ENCODE measurements around the gene TMEM132C. TPM values are rescaled to one million over a fixed set of nuclear protein-coding genes. Genes with fewer than 3 reads are reported as not detected.

Gene TMEM132C
- polyA plus RNA-seq, 3 donors: 2.4 to 3.0 (median 2.4) TPM

GRCh38 chr12:128660532-128661225 is 393.7 kb downstream of the TMEM132C start:
- DNase-seq: no peak

DNA sequence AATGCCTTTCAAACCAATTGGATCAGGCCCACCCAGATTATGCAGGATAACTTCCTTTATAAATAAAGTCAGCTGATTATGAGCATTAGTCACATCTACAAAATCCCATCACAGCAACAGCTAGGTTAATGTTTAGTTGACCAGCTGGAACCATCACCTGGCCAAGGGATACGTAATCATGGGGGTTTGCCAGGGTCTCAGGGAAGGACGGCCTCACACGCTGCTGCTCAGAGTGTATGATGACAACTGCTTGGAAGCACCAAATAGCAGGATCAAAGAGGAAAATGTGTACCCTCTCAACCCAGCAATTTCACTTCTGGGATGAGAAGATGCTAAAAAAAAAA is 394.2 kb downstream of the TMEM132C start:
- DNase-seq: no peak

DNA sequence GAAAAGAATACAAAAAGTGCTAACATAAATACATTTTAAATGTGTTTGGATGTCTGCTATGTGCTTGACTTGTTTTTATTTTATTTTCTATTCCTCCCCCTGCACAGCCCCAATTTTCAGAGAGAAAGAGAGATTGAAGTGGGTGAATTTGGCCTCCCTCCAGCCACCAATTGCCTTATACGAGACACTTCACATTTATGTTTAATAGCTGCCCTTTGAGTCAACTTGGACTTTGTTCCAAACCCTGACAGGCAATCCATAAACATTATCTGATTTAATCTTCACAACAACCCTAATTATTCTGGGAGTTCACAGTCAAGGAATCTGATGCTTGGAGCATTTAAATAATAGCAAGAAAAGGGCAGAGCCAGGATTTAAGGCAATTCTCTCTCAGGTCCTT is 395.1 kb downstream of the TMEM132C start:
- DNase-seq: peak; percentile 52

DNA sequence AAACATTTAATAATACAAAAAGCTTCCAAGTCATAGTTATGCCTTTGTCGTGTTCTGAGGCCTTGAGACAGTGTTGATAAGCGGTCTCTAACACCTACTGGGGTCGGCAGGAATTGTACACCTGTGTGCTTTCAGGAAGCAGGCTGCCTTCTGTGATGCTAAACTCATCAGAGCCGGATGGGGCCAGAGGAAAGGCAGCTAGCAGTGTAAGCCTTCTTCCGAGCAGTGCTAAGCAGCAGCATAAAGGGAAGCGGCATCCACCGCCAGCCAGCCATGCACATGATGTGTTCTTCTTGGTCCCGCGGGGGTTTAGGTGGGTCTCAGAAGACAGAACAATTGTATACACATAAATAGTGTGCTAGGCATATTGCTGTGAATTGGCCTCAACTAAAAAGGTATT is 397.5 kb downstream of the TMEM132C start:
- DNase-seq: no peak

GRCh38 chr12:128667193-128667592 is 400.2 kb downstream of the TMEM132C start:
- DNase-seq: no peak

DNA sequence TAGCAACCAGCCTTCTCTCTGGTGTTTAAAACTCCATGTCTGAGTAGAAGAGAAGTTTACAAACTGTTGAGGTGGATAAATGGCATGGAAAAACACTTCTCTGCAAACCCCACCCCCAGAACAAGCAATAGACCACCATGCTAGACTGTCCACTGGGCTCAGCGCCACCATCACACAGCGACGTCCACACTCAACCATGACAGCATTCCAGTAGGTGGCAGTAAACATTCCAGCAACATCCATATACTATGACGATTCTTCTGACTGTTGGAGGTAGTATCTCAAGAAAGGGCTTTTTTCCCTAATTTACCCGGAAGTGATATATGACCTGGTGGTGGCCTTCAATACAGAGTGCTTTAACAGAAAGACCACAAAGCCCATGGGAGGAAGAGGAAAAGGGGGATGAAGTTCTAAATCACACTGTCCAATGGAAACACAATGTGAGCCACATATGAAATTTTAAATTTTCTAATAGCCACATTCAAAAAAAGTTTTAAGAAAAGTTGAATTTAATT is 404.6 kb downstream of the TMEM132C start:
- no peak for DNase-seq

DNA sequence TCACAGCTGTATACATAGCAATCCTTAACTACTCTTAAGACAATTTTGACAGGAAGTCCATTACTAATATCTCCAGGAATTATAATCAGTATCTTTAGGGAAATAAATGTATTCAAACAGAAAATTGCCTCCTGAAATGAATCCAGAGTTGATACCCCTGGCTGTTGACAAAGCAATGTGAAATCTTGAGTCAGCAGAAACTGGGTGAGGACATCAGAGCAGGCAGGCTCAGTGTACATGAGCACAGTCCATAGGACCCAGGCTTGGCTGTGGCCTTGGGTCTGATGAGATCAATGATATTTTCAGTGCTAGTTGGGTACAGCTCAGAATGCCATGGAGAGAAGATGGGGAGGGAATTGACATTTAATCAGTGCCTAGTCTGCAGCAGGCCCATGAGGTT is 405.5 kb downstream of the TMEM132C start:
- no peak for DNase-seq

- no peak for DNase-seq
Measured at GRCh38 chr12:128672893-128673292, 405.9 kb downstream of the TMEM132C start.

DNA sequence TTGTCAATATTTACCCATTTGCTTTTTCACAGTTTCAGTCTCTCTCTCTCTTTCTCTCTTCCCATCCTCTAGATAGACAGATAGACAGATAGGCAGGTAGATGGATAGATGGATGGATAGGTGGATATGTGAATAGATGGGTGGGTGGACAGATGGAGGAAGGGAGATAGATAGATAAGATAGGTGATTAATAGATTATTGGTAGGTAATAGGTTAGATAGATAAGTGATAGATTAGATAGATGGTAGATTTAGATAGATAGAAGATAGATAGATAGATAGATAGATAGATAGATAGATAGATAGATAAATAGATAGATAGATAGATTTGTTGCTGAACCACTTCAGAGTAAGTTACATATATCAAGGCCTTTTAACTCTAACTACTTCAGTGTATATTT is 408.6 kb downstream of the TMEM132C start:
- no peak for DNase-seq

- no peak for DNase-seq
Measured at GRCh38 chr12:128680555-128680954, 413.6 kb downstream of the TMEM132C start.

GRCh38 chr12:128682548-128683275 is 415.7 kb downstream of the TMEM132C start:
- no peak for DNase-seq

DNA sequence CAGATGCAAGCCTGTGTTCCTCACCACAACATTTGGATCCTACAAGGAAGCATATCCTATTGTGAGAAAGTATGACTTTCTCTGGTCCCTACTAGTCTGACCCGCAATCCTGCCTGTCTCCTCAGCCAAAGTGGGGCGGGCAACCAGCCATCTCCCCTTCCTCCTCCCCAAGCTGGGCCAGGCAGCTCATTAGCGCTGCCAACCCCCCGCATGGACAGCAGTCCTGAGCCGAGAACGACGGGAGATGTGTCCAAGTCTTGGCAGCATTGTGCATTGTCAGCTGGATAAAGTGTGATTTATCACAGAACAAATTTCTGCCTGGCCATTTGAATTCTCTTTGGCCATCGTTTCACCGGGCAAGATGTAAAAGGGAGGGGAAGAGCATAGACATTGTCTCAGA is 417.4 kb downstream of the TMEM132C start:
- no peak for DNase-seq

DNA sequence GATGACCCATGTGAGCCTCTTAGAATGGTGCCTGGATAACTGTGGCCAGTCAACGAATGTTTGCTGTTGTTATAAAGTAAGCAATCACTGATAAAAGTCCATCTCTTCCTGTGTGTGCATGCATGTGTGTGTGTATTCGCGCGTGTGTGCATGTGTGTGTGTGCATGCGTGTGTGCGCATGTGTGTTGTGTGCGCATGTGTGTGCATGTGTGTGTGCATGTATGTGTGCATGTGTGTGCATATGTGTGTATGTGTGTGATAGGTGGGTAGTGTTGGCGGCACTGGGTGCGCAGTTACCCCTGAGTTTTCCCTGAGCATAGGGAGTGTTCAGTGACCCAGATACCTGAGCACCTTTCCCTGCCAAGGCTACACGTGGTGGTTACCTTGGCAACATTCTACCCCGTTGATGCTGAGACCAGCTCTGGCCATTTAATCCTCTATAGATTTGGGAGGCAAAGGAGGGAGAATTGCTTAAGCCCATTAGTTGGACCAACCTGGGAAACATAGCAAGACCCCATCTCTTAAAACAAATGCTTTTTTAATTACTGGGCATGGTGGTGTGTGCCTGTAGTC is 419.0 kb downstream of the TMEM132C start:
- no peak for DNase-seq

DNA sequence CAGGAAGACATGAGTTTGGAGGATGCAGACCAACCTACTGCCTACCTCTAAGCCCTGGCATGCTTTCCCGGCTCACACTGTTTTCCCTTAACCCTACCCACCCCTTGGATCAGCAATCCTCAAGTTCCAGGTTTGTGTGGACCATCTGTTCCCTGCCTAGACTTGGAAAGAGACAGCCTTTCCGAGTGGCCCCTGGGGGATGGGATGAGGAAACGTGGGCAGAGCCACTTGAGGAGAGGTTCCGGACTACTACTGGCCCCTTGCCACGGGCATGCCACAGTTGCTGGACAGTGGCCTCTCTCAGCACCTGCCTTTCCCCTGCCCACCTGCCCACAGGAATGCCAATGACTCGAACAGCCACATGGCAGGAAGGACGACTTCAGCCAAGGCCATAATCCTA is 420.9 kb downstream of the TMEM132C start:
- DNase-seq: no peak

DNA sequence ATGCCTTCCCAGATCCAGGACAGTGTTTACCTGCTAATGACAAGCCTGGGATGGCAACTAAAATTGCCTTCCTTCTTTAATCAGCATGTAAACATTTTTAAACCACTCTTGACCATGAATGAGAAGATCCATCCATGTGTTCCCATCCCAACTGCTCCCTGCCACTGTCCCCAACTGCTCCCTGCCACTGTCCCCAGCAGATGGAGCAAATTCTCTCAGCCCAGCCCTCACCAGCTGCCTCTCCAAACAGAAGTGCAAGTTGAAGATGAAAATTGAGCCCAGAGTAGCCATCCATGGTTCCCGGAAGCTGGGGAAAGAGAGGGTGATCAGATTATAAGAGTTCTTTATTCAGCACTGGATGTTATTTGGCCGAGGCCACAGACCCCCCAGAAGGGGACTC is 423.7 kb downstream of the TMEM132C start:
- peak; percentile 15 for DNase-seq

DNA sequence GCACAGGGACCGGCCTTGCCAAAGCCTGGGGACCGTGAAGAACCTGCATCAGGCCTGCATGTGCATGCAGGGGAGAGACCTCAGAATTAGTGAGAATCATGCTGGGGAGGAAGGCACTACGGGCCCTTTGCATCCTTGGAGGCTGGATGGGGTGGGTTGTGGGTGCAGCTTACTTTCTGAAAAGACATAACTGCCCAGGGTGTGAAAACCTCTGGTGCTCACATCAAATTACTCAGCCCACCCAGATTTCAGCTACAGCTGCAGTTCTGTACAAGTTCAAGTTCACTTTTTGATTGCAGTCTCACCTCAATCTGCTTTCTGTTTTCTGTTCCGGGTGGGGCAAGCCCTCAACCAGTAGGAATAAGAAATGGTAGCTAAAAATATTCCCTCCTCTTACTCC is 426.1 kb downstream of the TMEM132C start:
- no peak for DNase-seq

GRCh38 chr12:128693771-128694170 is 426.8 kb downstream of the TMEM132C start:
- DNase-seq: no peak

GRCh38 chr12:128694445-128694844 is 427.5 kb downstream of the TMEM132C start:
- DNase-seq: no peak

DNA sequence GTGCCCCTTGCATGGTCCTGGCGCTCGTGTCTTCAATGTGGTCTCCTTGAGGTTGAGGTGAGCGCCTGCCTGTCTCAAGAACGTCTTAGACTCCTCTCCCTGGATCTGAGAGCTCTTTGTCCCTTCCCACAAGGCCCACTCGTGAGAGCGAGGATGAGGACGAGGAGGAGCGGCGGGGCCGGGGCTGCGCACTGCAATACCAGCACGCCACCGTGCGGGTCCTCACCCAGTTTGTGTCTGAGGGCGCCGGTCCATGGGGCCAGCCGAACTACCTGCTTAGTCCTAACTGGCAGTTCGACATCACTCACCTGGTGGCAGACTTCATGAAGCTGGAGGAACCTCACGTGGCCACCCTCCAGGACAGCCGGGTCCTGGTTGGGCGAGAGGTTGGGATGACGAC is 428.7 kb downstream of the TMEM132C start:
- DNase-seq: no peak

DNA sequence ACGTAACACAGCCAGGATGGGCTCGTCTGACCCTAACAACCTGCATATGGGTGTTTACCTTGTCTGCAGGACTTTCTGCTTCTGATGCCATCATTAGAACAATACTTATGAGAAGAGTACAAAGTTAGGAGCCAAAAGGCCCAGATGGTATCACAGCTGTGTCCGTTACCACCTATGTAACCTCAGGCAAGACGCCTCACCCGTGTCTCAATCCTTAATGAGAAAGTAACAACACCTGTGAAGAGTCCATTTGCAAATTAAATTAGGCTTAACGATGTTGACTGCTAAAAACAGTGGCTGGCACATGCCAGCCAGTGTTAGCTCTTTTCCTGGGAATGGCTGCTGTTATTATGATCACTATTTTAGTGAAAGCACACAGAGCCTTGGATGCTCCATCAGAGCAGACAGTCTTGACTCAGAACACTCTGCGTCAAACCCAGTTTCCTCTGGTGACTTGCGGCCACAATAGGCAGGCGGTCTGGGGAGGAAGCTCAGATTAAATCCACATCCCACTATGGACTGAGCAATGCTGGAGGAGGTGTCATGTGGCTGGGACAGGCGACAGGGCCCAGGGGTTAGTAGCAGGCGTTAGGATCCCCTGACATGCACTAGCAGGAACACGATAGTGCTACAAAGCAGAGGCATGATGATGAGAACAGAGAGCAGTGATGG is 431.5 kb downstream of the TMEM132C start:
- DNase-seq: no peak

- no peak for DNase-seq
Measured at GRCh38 chr12:128699106-128699505, 432.1 kb downstream of the TMEM132C start.

DNA sequence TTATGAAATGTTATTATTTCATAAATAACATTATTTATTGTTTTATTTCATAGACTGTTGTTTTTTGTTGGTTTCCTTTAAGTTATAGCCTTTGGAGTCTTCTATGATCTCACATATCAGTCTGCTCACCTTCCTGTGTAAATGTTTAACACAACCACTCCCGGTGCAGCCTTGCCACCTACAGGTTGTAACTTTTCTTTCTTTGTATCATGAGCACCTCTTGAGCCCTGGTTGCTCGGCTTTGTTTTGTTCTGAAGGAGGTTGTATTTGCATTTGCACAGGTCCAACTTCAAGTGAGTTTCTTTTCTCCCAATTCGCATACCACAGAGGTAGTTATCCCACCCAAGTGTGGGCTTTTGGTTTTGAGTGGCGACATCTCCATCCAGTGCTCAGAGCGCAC is 435.4 kb downstream of the TMEM132C start:
- no peak for DNase-seq

DNA sequence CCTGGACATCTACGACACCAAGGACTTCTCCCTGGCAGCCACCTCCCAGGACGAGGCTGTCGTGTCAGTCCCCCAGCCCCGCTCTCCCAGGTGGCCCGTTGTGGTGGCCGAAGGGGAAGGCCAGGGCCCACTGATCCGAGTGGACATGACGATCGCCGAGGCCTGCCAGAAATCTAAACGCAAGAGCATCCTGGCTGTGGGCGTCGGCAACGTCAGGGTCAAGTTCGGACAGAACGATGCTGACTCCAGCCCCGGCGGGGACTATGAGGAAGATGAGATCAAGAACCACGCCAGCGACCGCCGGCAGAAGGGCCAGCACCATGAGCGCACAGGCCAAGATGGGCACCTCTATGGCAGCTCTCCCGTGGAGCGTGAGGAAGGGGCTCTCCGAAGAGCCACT is 438.2 kb downstream of the TMEM132C start:
- no peak for DNase-seq
